GM19240 (cell line): Measurements from ENCODE around the gene PADI1.

Source experiments
- DNase-seq: peaks from one replicate; pipeline ENCODE4 v3.0.0; 2011; ENCODE audit warnings: low spot score; ENCODE audit not compliant: insufficient read length

PADI1 gene

GRCh38 chr1:17196496-17197185 is 8.3 kb upstream of the PADI1 start:
- no peak for DNase-seq

- DNase-seq, result no peak
Observed at GRCh38 chr1:17197696-17198095, 7.2 kb upstream of the PADI1 start.

GRCh38 chr1:17198476-17199258 is 6.3 kb upstream of the PADI1 start:
- DNase-seq, result no peak

GRCh38 chr1:17199267-17200044 is 5.5 kb upstream of the PADI1 start:
- DNase-seq, result no peak

GRCh38 chr1:17200246-17200645 is 4.7 kb upstream of the PADI1 start:
- DNase-seq, result no peak

- no peak for DNase-seq
Observed at GRCh38 chr1:17200756-17201155, 4.2 kb upstream of the PADI1 start.

- DNase-seq, result no peak
Observed at GRCh38 chr1:17201201-17202021, 3.5 kb upstream of the PADI1 start.

GRCh38 chr1:17205652-17206051 is 724 bp downstream of the PADI1 start:
- DNase-seq, result no peak

GRCh38 chr1:17206196-17206595 is 1.3 kb downstream of the PADI1 start:
- no peak for DNase-seq

GRCh38 chr1:17207046-17207445 is 2.1 kb downstream of the PADI1 start:
- DNase-seq, result no peak

- no peak for DNase-seq
Observed at GRCh38 chr1:17207540-17207939, 2.6 kb downstream of the PADI1 start.

GRCh38 chr1:17207966-17208418 is 3.1 kb downstream of the PADI1 start:
- DNase-seq, result no peak

GRCh38 chr1:17208546-17208945 is 3.6 kb downstream of the PADI1 start:
- DNase-seq, result no peak

- DNase-seq, result no peak
Observed at GRCh38 chr1:17209430-17209829, 4.5 kb downstream of the PADI1 start.

- no peak for DNase-seq
Observed at GRCh38 chr1:17210176-17210575, 5.2 kb downstream of the PADI1 start.

GRCh38 chr1:17211377-17211776 is 6.4 kb downstream of the PADI1 start:
- DNase-seq, result no peak

GRCh38 chr1:17212009-17212408 is 7.1 kb downstream of the PADI1 start:
- no peak for DNase-seq

- no peak for DNase-seq
Observed at GRCh38 chr1:17212487-17213121, 7.7 kb downstream of the PADI1 start.

- no peak for DNase-seq
Observed at GRCh38 chr1:17213148-17213781, 8.3 kb downstream of the PADI1 start.

GRCh38 chr1:17213782-17214148 is 8.8 kb downstream of the PADI1 start:
- DNase-seq, result no peak
